ENCODE measurements around the gene TMEM234. TPM values are rescaled to one million over a fixed set of nuclear protein-coding genes. Genes with fewer than 3 reads are reported as not detected.

The TMEM234 gene
- total and polyA plus RNA-seq, 2 of the 4 experiments (the other 2 are of a cell fraction) = 10.8 to 22.7 TPM

DNA sequence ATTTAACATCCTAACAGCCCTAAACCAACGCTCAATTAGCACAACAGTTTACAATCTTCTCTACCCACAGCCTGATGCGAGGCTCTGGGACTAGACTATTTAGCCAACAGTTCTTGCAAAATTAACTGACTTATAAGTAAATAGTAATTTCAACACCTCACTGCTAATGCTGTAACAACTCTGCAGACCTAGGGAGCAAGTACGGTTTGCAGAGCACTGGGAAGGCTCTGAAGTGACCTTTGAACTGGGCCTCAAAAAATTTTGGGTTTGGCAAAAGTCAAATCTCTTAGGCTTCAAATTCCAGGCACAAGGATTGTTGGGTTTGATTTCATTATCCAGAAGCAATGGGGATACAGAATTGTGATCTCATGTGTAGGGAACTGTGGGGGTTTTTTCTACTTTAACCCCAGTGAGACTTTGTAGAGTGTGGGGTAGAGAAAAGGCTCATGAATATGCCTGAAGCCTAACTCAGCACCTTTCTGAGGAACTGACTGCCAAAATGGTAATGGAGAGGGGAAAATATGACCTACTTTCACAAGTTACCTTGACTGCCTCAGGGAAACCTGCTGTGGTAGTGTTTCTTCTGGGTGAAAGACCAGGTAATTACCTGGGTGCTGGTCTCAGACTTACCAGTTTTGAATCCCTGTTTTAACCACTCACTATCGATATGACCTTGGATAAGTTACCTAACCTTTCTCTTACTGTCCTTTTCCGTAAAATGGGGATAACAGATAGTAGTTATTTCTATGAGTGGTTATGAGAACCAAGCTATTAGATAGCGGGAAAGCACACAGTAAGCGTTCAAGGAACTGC lies 43.6 kb downstream of the TMEM234 start:
- Histone ChIP-seq H3K4me1 (ENCODE audit: control insufficient read depth, insufficient read depth, low read length) (peaks cover 15% of the 10 kb centered on the region), H2AK5ac (ENCODE audit: low read depth, low read length) (peak overlapping the region; percentile 92), H2BK15ac (ENCODE audit: low read depth, low read length) (peak overlapping the region; percentile 14; the same call in 1 of the 3 replicates), H3K4ac (ENCODE audit: low read depth, low read length) (peak overlapping the region; percentile 85), H3K14ac (replicated peaks; ENCODE audit: low read depth, low read length) (peak overlapping the region; percentile 69), H3K4me3 (ENCODE audit: insufficient read depth, low read depth, low read length) (no peak overlapping the region), H2AFZ (replicated peaks; ENCODE audit: low read length, poor library complexity) (peak overlapping the region; percentile 98), H2BK120ac (ENCODE audit: low read depth, low read length) (peak overlapping the region; percentile 21; the same call in 1 of the 2 replicates), H3K27ac (ENCODE audit: insufficient read depth, low read length) (peak overlapping the region; percentile 71), H4K8ac (ENCODE audit: low read depth in 2 of 2, low read length in 2 of 2) (peak overlapping the region; percentile 95 to 97), H3K27me3 (ENCODE audit: control insufficient read depth, insufficient read depth, low read length) (no peaks in the 10 kb centered on the region), H3K9me1 (ENCODE audit: insufficient read depth, low read length) (peaks cover 8% of the 10 kb centered on the region; the same call in 1 of the 2 replicates), H4K5ac (ENCODE audit: low read depth, low read length) (peak overlapping the region; percentile 96), H4K91ac (ENCODE audit: insufficient read depth, low read depth, low read length) (peak overlapping the region; percentile 93), H3K9ac (ENCODE audit: low read depth, low read length) (peak overlapping the region; percentile 74; the same call in 1 of the 2 replicates), H2AK9ac (replicated peaks; ENCODE audit: low read depth, low read length, poor library complexity) (peak overlapping the region; percentile 52), H3K4me2 (ENCODE audit: low read depth, low read length) (no peak overlapping the region), H2BK20ac (ENCODE audit: low read depth, low read length) (no peak overlapping the region), H3K56ac (ENCODE audit: extremely low read depth, insufficient read depth, low read length) (no peak overlapping the region), H3K79me1 (ENCODE audit: low read depth in 1 of 2, low read length in 2 of 2) (peaks cover 6 to 39% of the 10 kb centered on the region in 2 experiments; a peak in 3 of 4 replicates), H3K36me3 (ENCODE audit: control insufficient read depth, insufficient read depth, low read length) (peaks cover 27% of the 10 kb centered on the region), H3K18ac (ENCODE audit: low read depth, low read length) (no peak overlapping the region), H2BK5ac (ENCODE audit: low read depth, low read length, poor library complexity, severe bottlenecking) (peak overlapping the region; percentile 57), H3K9me3 (ENCODE audit: control insufficient read depth, insufficient read depth, low read length) (no peaks in the 10 kb centered on the region), H4K20me1 (ENCODE audit: insufficient read depth, low read length) (peaks cover 9% of the 10 kb centered on the region), H3K23ac (ENCODE audit: low read depth, low read length) (peak overlapping the region; percentile 94; the same call in 1 of the 2 replicates)
- dilution Hi-C loops (cut with HindIII; ENCODE audit: low sequenced_read_pairs, unreplicated experiment) = no loop called here
- no peak for DNase-seq
- CTCF ChIA-PET = no interaction called here
- in situ Hi-C loops (cut with MboI; ENCODE audit: low sequenced_read_pairs) = no loop called here
- no TSS peak for BruUV-seq (replicated peaks)
- POLR2A ChIA-PET (ENCODE audit: unreplicated experiment) = interaction anchor here (0.5 to 1.0 kb wide), 3 partner anchors 34 to 71 kb away, joined by 3 to 7 read pairs (median 4); partner anchors contain the start of gene KPNA6
- TF ChIP-seq, protein P1, sequence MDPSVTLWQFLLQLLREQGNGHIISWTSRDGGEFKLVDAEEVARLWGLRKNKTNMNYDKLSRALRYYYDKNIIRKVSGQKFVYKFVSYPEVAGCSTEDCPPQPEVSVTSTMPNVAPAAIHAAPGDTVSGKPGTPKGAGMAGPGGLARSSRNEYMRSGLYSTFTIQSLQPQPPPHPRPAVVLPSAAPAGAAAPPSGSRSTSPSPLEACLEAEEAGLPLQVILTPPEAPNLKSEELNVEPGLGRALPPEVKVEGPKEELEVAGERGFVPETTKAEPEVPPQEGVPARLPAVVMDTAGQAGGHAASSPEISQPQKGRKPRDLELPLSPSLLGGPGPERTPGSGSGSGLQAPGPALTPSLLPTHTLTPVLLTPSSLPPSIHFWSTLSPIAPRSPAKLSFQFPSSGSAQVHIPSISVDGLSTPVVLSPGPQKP (IDR thresholded peaks at IDR 0.05; ENCODE audit: borderline replicate concordance, low read depth, low read length) = no peak
- TF ChIP-seq, protein P2, sequence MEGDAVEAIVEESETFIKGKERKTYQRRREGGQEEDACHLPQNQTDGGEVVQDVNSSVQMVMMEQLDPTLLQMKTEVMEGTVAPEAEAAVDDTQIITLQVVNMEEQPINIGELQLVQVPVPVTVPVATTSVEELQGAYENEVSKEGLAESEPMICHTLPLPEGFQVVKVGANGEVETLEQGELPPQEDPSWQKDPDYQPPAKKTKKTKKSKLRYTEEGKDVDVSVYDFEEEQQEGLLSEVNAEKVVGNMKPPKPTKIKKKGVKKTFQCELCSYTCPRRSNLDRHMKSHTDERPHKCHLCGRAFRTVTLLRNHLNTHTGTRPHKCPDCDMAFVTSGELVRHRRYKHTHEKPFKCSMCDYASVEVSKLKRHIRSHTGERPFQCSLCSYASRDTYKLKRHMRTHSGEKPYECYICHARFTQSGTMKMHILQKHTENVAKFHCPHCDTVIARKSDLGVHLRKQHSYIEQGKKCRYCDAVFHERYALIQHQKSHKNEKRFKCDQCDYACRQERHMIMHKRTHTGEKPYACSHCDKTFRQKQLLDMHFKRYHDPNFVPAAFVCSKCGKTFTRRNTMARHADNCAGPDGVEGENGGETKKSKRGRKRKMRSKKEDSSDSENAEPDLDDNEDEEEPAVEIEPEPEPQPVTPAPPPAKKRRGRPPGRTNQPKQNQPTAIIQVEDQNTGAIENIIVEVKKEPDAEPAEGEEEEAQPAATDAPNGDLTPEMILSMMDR (conservative IDR thresholded peaks at IDR 0.05; ENCODE audit: low read depth, low read length) = no peak
- TF ChIP-seq FOS (IDR thresholded peaks at IDR 0.05; ENCODE audit: low read depth, low read length) = no peak
- no peak for TF ChIP-seq MAFK (IDR thresholded peaks at IDR 0.05; ENCODE audit: low read depth, low read length)
- TF ChIP-seq CHD1 (IDR thresholded peaks at IDR 0.05; ENCODE audit: low read depth, low read length) = no peak
- no peak for TF ChIP-seq CEBPB (IDR thresholded peaks at IDR 0.05; ENCODE audit: low read depth, low read length)
- no peak for TF ChIP-seq POLR2A (IDR thresholded peaks at IDR 0.05; ENCODE audit: low read depth, low read length)
- no peak for TF ChIP-seq MAZ (IDR thresholded peaks at IDR 0.05; ENCODE audit: borderline replicate concordance, low read depth, low read length)
- TF ChIP-seq RAD21 (IDR thresholded peaks at IDR 0.05; ENCODE audit: low read length) = no peak
- WGBS, 2 experiments (ENCODE audit: extremely low coverage in 2 of 2, insufficient read length in 1 of 2) = 92% methylated on average over 3 of the region's 7 CpGs; no CpG with 5 or more reads in 1 of the 2 experiments
- ATAC-seq (ENCODE audit: low read depth) = no peak
- intact Hi-C loops (cut with micrococcal nuclease) = no loop called here
